HG02678 (cell line): ENCODE results near the gene PSMD13.
"Not testable (repeated sequence)": the region's sequence is repeated elsewhere in the genome, so short reads cannot be mapped to it uniquely, and the experiment has no call there.

ENCODE experiments used
- ATAC-seq: cut with Tn5 transposase; IDR thresholded peaks from one replicate; pipeline ENCODE4 v1.9.1; 2021; ENCODE audit warnings: mild to moderate bottlenecking, moderate library complexity; ENCODE audit not compliant: unreplicated experiment

Gene PSMD13

GRCh38 chr11:285894-286220 lies 49.1 kb downstream of the PSMD13 start:
- no peak for ATAC-seq

- not testable (repeated sequence) for ATAC-seq
Observed at GRCh38 chr11:286977-287820, 50.4 kb downstream of the PSMD13 start.

- ATAC-seq = no peak
Observed at GRCh38 chr11:287821-288477, 51.2 kb downstream of the PSMD13 start.

- peak; percentile 76 for ATAC-seq
Observed at GRCh38 chr11:288478-289397, 52.0 kb downstream of the PSMD13 start, which contains the start of gene PGGHG. TSS of gene PGGHG (plus strand) at chr11:289126. CDS start at chr11:289817, 691 bp downstream.

- no peak for ATAC-seq
Observed at GRCh38 chr11:289398-289711, 52.6 kb downstream of the PSMD13 start.

- no peak for ATAC-seq
Observed at GRCh38 chr11:289712-290620, 53.2 kb downstream of the PSMD13 start.

- ATAC-seq = no peak
Observed at GRCh38 chr11:290621-291231, 54.0 kb downstream of the PSMD13 start.

GRCh38 chr11:291281-292210 lies 54.8 kb downstream of the PSMD13 start:
- no peak for ATAC-seq

- ATAC-seq = no peak
Observed at GRCh38 chr11:292211-293121, 55.7 kb downstream of the PSMD13 start.

- ATAC-seq = no peak
Observed at GRCh38 chr11:293271-293851, 56.6 kb downstream of the PSMD13 start.

- no peak for ATAC-seq
Observed at GRCh38 chr11:293852-294661, 57.3 kb downstream of the PSMD13 start.

GRCh38 chr11:294780-295179 lies 58.0 kb downstream of the PSMD13 start:
- ATAC-seq = no peak

GRCh38 chr11:295351-296170 lies 58.8 kb downstream of the PSMD13 start:
- ATAC-seq = no peak

GRCh38 chr11:296171-297050 lies 59.6 kb downstream of the PSMD13 start:
- no peak for ATAC-seq

GRCh38 chr11:297051-297585 lies 60.3 kb downstream of the PSMD13 start:
- no peak for ATAC-seq
